CD4-positive, alpha-beta memory T cell (primary cell): ENCODE measurements around the gene IFT122. TPM values are rescaled to one million over a fixed set of nuclear protein-coding genes. Genes with fewer than 3 reads are reported as not detected.

Experiments used
- CTCF ChIA-PET: fragments of 350-600 bp; sonication (Branson Sonifier 250); formaldehyde crosslinking; loops from one replicate; lab custom pipeline; 2021; ENCODE audit warnings: inconsistent platforms; ENCODE audit not compliant: partially characterized antibody; lab: Charles Lee
- POLR2A ChIA-PET: fragments of 350-600 bp; sonication (Branson Sonifier 250); formaldehyde crosslinking; loops from one replicate; lab custom pipeline; 2021; ENCODE audit not compliant: partially characterized antibody; lab: Charles Lee
- DNase-seq, 5 donors: peaks; one replicate each; pipeline versions ENCODE4 v3.0.0 to v3.0.0-alpha.2; 2020 to 2022; ENCODE audit warnings: mixed read lengths in 1 of 5
- H3K27ac ChIP-seq: one replicate; pipeline ENCODE4 v1.7.0; 2013; ENCODE audit warnings: low read depth, low read length
- H3K27me3 ChIP-seq: 2 replicates; pipeline ENCODE4 v1.7.0; 2013; ENCODE audit warnings: mild to moderate bottlenecking, low read length, moderate library complexity; ENCODE audit not compliant: insufficient read depth
- H3K36me3 ChIP-seq: 2 replicates; pipeline ENCODE4 v1.7.0; 2013; ENCODE audit warnings: mild to moderate bottlenecking, low read length, moderate library complexity; ENCODE audit not compliant: insufficient read depth
- H3K4me1 ChIP-seq: 2 replicates; pipeline ENCODE4 v1.7.0; 2013; ENCODE audit warnings: mild to moderate bottlenecking, low read length, moderate library complexity; ENCODE audit not compliant: insufficient read depth
- H3K4me3 ChIP-seq, 2 donors: one replicate each; pipeline ENCODE4 v1.7.0; 2013; ENCODE audit warnings: low read length in 2 of 2, mild to moderate bottlenecking in 1 of 2
- H3K9me3 ChIP-seq, 2 donors: one replicate each; pipeline ENCODE4 v1.7.0; 2013; ENCODE audit warnings: low read length in 2 of 2, control low read depth in 1 of 2; ENCODE audit not compliant: control insufficient read depth in 1 of 2
- H3K27ac Mint-ChIP-seq, 7 donors: one replicate each; pipeline ENCODE4 v1.8.0; 2020 to 2021; ENCODE audit warnings: mixed read lengths in 7 of 7, mild to moderate bottlenecking in 6 of 7, inconsistent platforms in 3 of 7, moderate library complexity in 3 of 7
- H3K27me3 Mint-ChIP-seq, 2 donors: one replicate each; pipeline ENCODE4 v1.8.0; 2020 to 2021; ENCODE audit warnings: mixed read lengths in 2 of 2
- H3K36me3 Mint-ChIP-seq, 2 donors: one replicate each; pipeline ENCODE4 v1.8.0; 2020 to 2021; ENCODE audit warnings: mixed read lengths in 2 of 2, inconsistent platforms in 1 of 2, mild to moderate bottlenecking in 1 of 2
- H3K4me1 Mint-ChIP-seq, 4 donors: one replicate each; pipeline ENCODE4 v1.8.0; 2020 to 2021; ENCODE audit warnings: mixed read lengths in 4 of 4, mild to moderate bottlenecking in 1 of 4
- H3K4me3 Mint-ChIP-seq, 8 donors: one replicate each; pipeline ENCODE4 v1.8.0; 2020 to 2021; ENCODE audit warnings: mixed read lengths in 8 of 8, mild to moderate bottlenecking in 7 of 8, moderate library complexity in 6 of 8, inconsistent platforms in 3 of 8
- H3K9me3 Mint-ChIP-seq, 8 donors: one replicate each; pipeline ENCODE4 v1.8.0; 2020 to 2021; ENCODE audit warnings: mixed read lengths in 8 of 8, mild to moderate bottlenecking in 5 of 8, inconsistent platforms in 3 of 8, moderate library complexity in 1 of 8
- intact Hi-C: fragments of 100-400 bp; cut with micrococcal nuclease; formaldehyde crosslinking; loops from one replicate; pipeline ENCODE4 v1.15.1; 2023
- polyA plus RNA-seq, 2 donors: library from polyadenylated mRNA; unstranded; fragments of 300-500 nt; fragmentation: Illumina TruSeq; gene quantifications; one replicate each; pipeline ENCODE4 v1.2.3, GENCODE V29; 2021
- total RNA-seq, 2 experiments: library from RNA; stranded (reverse); gene quantifications; one replicate each; pipeline ENCODE4 v1.2.3, GENCODE V29; 2021

IFT122 gene
- total and polyA plus RNA-seq, 4 experiments from 2014 or later = 5.3 to 21.8 (median 12.9) TPM

- Mint-ChIP-seq H3K9me3 (no peaks in the 10 kb centered on the region), H3K4me3 (no peak overlapping the region), H3K27me3 (peaks cover 0 to 1% of the 10 kb centered on the region in 2 donors), H3K4me1 (peaks cover 2 to 17% (median 7%) of the 10 kb centered on the region in 4 donors), H3K36me3 (peaks cover 0 to 5% of the 10 kb centered on the region in 2 donors), H3K27ac (no peak overlapping the region)
- Histone ChIP-seq H3K27ac (no peak overlapping the region), H3K36me3 (no peaks in the 10 kb centered on the region), H3K4me1 (peaks cover under 1% of the 10 kb centered on the region), H3K9me3 (no peaks in the 10 kb centered on the region), H3K27me3 (no peaks in the 10 kb centered on the region), H3K4me3 (no peak overlapping the region)
- ChIA-PET CTCF (no interaction called here), POLR2A (interaction anchor here (1.0 to 2.8 kb wide), 2 partner anchors 11 to 17 kb away, joined by 3 to 16 read pairs; no protein-coding TSS in a partner anchor)
- intact Hi-C loops = loop anchor here (10.0 kb wide), 1 partner anchor 45 kb away; the partner anchor contains the start of gene PLXND1
- no peak for DNase-seq
Measured at GRCh38 chr3:129559565-129560079, 119.6 kb downstream of the IFT122 start.

GRCh38 chr3:129560269-129560787, 120.3 kb downstream of the IFT122 start:
- Histone ChIP-seq H3K9me3 (no peaks in the 10 kb centered on the region), H3K36me3 (no peaks in the 10 kb centered on the region), H3K4me1 (no peaks in the 10 kb centered on the region), H3K4me3 (no peak overlapping the region), H3K27ac (no peak overlapping the region), H3K27me3 (no peaks in the 10 kb centered on the region)
- Mint-ChIP-seq H3K36me3 (peaks cover 0 to 5% of the 10 kb centered on the region in 2 donors), H3K27me3 (peaks cover 0 to 1% of the 10 kb centered on the region in 2 donors), H3K27ac (peak overlapping the region in 4 of 7 donors; percentile 1 to 86 (median 40)), H3K9me3 (no peaks in the 10 kb centered on the region), H3K4me1 (peaks cover 2 to 13% (median 4%) of the 10 kb centered on the region in 4 donors), H3K4me3 (no peak overlapping the region)
- intact Hi-C loops = no loop called here
- CTCF ChIA-PET = no interaction called here
- no peak for DNase-seq
- POLR2A ChIA-PET = interaction anchor here (2.1 kb wide), 1 partner anchor 45 kb away, joined by 5 read pairs; no protein-coding TSS in a partner anchor

- H3K4me1 ChIP-seq = no peaks in the 10 kb centered on the region
- H3K9me3 Mint-ChIP-seq = no peaks in the 10 kb centered on the region
- intact Hi-C loops = no loop called here
- H3K9me3 ChIP-seq = no peaks in the 10 kb centered on the region
- ChIA-PET CTCF (no interaction called here), POLR2A (interaction anchor here (1.3 to 2.1 kb wide), 2 partner anchors 16 to 45 kb away, joined by 5 read pairs; no protein-coding TSS in a partner anchor)
- no peak overlapping the region for H3K4me3 ChIP-seq
- peaks cover 0 to 5% of the 10 kb centered on the region in 2 donors for H3K36me3 Mint-ChIP-seq
- no peak for DNase-seq
- peaks cover 0 to 1% of the 10 kb centered on the region in 2 donors for H3K27me3 Mint-ChIP-seq
- H3K27ac Mint-ChIP-seq = peak overlapping the region in 3 of 7 donors; percentile 1 to 86 (median 72)
- no peaks in the 10 kb centered on the region for H3K36me3 ChIP-seq
- no peak overlapping the region for H3K27ac ChIP-seq
- H3K27me3 ChIP-seq = no peaks in the 10 kb centered on the region
- H3K4me1 Mint-ChIP-seq = peaks cover 2 to 13% (median 4%) of the 10 kb centered on the region in 4 donors
- peak overlapping the region in 1 of 8 donors; percentile 48 for H3K4me3 Mint-ChIP-seq
Measured at GRCh38 chr3:129560911-129561594, 121.0 kb downstream of the IFT122 start.

GRCh38 chr3:129561619-129562248, 121.7 kb downstream of the IFT122 start:
- Histone ChIP-seq H3K4me3 (no peak overlapping the region), H3K9me3 (no peaks in the 10 kb centered on the region), H3K27ac (no peak overlapping the region), H3K4me1 (no peaks in the 10 kb centered on the region), H3K27me3 (no peaks in the 10 kb centered on the region), H3K36me3 (no peaks in the 10 kb centered on the region)
- no peak overlapping the region for H3K27ac Mint-ChIP-seq
- H3K27me3 Mint-ChIP-seq = peaks cover 0 to 1% of the 10 kb centered on the region in 2 donors
- no peak overlapping the region for H3K4me3 Mint-ChIP-seq
- no peaks in the 10 kb centered on the region for H3K9me3 Mint-ChIP-seq
- intact Hi-C loops = no loop called here
- peaks cover 2 to 13% (median 4%) of the 10 kb centered on the region in 4 donors for H3K4me1 Mint-ChIP-seq
- ChIA-PET POLR2A (interaction anchor here (1.3 to 2.1 kb wide), 2 partner anchors 15 to 44 kb away, joined by 5 read pairs; no protein-coding TSS in a partner anchor), CTCF (interaction anchor here (0.5 kb wide), 1 partner anchor 78 kb away, joined by 3 read pairs; no protein-coding TSS in a partner anchor)
- peaks cover 2 to 5% of the 10 kb centered on the region in 2 donors for H3K36me3 Mint-ChIP-seq
- DNase-seq = no peak

- Histone ChIP-seq H3K27me3 (no peaks in the 10 kb centered on the region), H3K36me3 (no peaks in the 10 kb centered on the region), H3K4me3 (no peak overlapping the region), H3K9me3 (no peaks in the 10 kb centered on the region), H3K4me1 (no peaks in the 10 kb centered on the region), H3K27ac (no peak overlapping the region)
- H3K9me3 Mint-ChIP-seq = no peaks in the 10 kb centered on the region
- intact Hi-C loops = no loop called here
- ChIA-PET POLR2A (no interaction called here), CTCF (no interaction called here)
- peaks cover 2 to 12% (median 3%) of the 10 kb centered on the region in 4 donors for H3K4me1 Mint-ChIP-seq
- peaks cover 0 to 1% of the 10 kb centered on the region in 2 donors for H3K27me3 Mint-ChIP-seq
- peak overlapping the region in 1 of 7 donors; percentile 24 for H3K27ac Mint-ChIP-seq
- no peak overlapping the region for H3K4me3 Mint-ChIP-seq
- no peak for DNase-seq
- peaks cover 3 to 5% of the 10 kb centered on the region in 2 donors for H3K36me3 Mint-ChIP-seq
Measured at GRCh38 chr3:129562803-129563202, 122.8 kb downstream of the IFT122 start.

GRCh38 chr3:129563332-129563731, 123.3 kb downstream of the IFT122 start:
- Histone ChIP-seq H3K27ac (no peak overlapping the region), H3K4me1 (no peaks in the 10 kb centered on the region), H3K4me3 (no peak overlapping the region), H3K27me3 (no peaks in the 10 kb centered on the region), H3K36me3 (no peaks in the 10 kb centered on the region), H3K9me3 (no peaks in the 10 kb centered on the region)
- DNase-seq = no peak
- H3K9me3 Mint-ChIP-seq = no peaks in the 10 kb centered on the region
- ChIA-PET CTCF (interaction anchor here (0.8 to 1.4 kb wide), 2 partner anchors 11 to 14 kb away, joined by 3 read pairs; no protein-coding TSS in a partner anchor), POLR2A (no interaction called here)
- H3K4me1 Mint-ChIP-seq = peaks cover 1 to 11% (median 2%) of the 10 kb centered on the region in 4 donors
- H3K4me3 Mint-ChIP-seq = no peak overlapping the region
- no peak overlapping the region for H3K27ac Mint-ChIP-seq
- intact Hi-C loops = no loop called here
- H3K27me3 Mint-ChIP-seq = peaks cover 0 to 1% of the 10 kb centered on the region in 2 donors
- peaks cover 3 to 5% of the 10 kb centered on the region in 2 donors for H3K36me3 Mint-ChIP-seq
